GM12878 (cell line): Measurements from ENCODE around the gene LRP3. TPM values are rescaled to one million over a fixed set of nuclear protein-coding genes. Genes with fewer than 3 reads are reported as not detected.

Source experiments
- ATF2 ChIP-seq: IDR thresholded peaks from 2 replicates; pipeline ENCODE4 v1.6.1; 2012; ENCODE audit warnings: low read length, inconsistent platforms
- BHLHE40 ChIP-seq, 2 experiments: fragments of 450-650 bp in 1 of 2; IDR thresholded peaks; 2 replicates each; pipeline ENCODE4 v1.6.1; 2011 to 2017; ENCODE audit warnings: low read depth in 2 of 2, borderline replicate concordance in 1 of 2, improper control_type of control experiment in 1 of 2, low read length in 1 of 2, mild to moderate bottlenecking in 1 of 2
- GATAD2B ChIP-seq: fragments of 450-650 bp; conservative IDR thresholded peaks from 2 replicates; pipeline ENCODE4 v1.6.1; 2017; ENCODE audit warnings: low read depth, mild to moderate bottlenecking, moderate library complexity
- MLLT1 ChIP-seq: fragments of 450-650 bp; IDR thresholded peaks from 2 replicates; pipeline ENCODE4 v1.6.1; 2016; ENCODE audit warnings: mild to moderate bottlenecking
- NFYB ChIP-seq: IDR thresholded peaks from 2 replicates; pipeline ENCODE4 v1.6.1; 2011; ENCODE audit warnings: low read depth, mild to moderate bottlenecking, low read length, improper control_type of control experiment, moderate library complexity; ENCODE audit not compliant: insufficient read depth
- TCF12 ChIP-seq: IDR thresholded peaks from 2 replicates; pipeline ENCODE4 v1.6.1; 2011; ENCODE audit warnings: low read depth, mild to moderate bottlenecking, low read length
- ZBTB33 ChIP-seq: fragments of 450-650 bp; IDR thresholded peaks from 2 replicates; pipeline ENCODE4 v1.6.1; 2017; ENCODE audit warnings: mild to moderate bottlenecking
- polyA plus RNA-seq, 11 experiments: library from polyadenylated mRNA; depleted of rRNA in 4 of 11; unstranded in 6 of 11; stranded (reverse) in 5 of 11; fragments of >200 nt; fragmentation: Nextera tagmentation in 4 of 11; fragmentation: Illumina TruSeq in 1 of 11; extraction: Ambion mirVana in 4 of 11; extraction: Trizol in 1 of 11; gene quantifications; 1 replicate in 1 of 11; 2 replicates in 10 of 11; pipeline versions ENCODE4 v1.2.1 to v1.2.3, GENCODE V29; 2011 to 2016; ENCODE audit warnings: inconsistent platforms in 2 of 11, missing spikeins in 2 of 11, low read depth in 1 of 11
- total RNA-seq, 4 experiments: library from RNA; depleted of rRNA in 3 of 4; stranded (reverse); fragments of >200 nt in 3 of 4; fragmentation: Illumina TruSeq in 1 of 4; extraction: Trizol in 1 of 4; gene quantifications; 2 replicates each; pipeline versions ENCODE4 v1.2.1 to v1.2.3, GENCODE V29; 2013 to 2021

LRP3 gene
- total and polyA plus RNA-seq, 10 of the 15 experiments (the other 5 are each of a cell fraction or from before 2014, with no cell fraction given), result 0.12 to 3.2 (median 0.64) TPM; not detected in 2

GRCh38 chr19:33177417-33177979 lies 16.6 kb upstream of the LRP3 start (continued):
- TF ChIP-seq NFYB, result no peak
- TF ChIP-seq ZBTB33, result no peak
- TF ChIP-seq ATF2, result no peak
- TF ChIP-seq GATAD2B, result peak; percentile 97
- TF ChIP-seq BHLHE40 (IDR thresholded peaks at IDR 0.05; ENCODE audit: borderline replicate concordance in 1 of 2, low read depth in 2 of 2, low read length in 1 of 2), result peak in 1 of 2 experiments; percentile 50; a peak in 2 of 4 replicates
- no peak; the same call in 1 of the 2 replicates for TF ChIP-seq TCF12
- TF ChIP-seq MLLT1, result no peak
